Mesenchymal stem cell (in vitro differentiated cells and primary cell): ENCODE data around the gene SMC3.
A peak's percentile ranks its signal among the peaks of the same experiment; 100 is the strongest.
"Not testable (repeated sequence)": the region's sequence is repeated elsewhere in the genome, so short reads cannot be mapped to it uniquely, and the experiment has no call there.

Experiments
- DNase-seq: peaks from one replicate; pipeline ENCODE4 v3.0.0-alpha.2; 2013
- H2AFZ ChIP-seq: one replicate; pipeline ENCODE4 v1.6.1; 2013; ENCODE audit warnings: low read depth, mild to moderate bottlenecking, control low read depth, inconsistent platforms, low read length, moderate library complexity
- H2AK5ac ChIP-seq: 2 replicates; pipeline ENCODE4 v1.6.1; 2013; ENCODE audit warnings: low read length, moderate library complexity, mild to moderate bottlenecking, inconsistent platforms; ENCODE audit not compliant: severe bottlenecking
- H2BK120ac ChIP-seq: one replicate; pipeline ENCODE4 v1.6.1; 2013; ENCODE audit warnings: low read depth, mild to moderate bottlenecking, inconsistent platforms, low read length, moderate library complexity
- H2BK12ac ChIP-seq, 2 experiments: one replicate each; pipeline ENCODE4 v1.6.1; 2013; ENCODE audit warnings: inconsistent platforms in 2 of 2, low read length in 2 of 2, mild to moderate bottlenecking in 2 of 2, moderate library complexity in 2 of 2, control low read depth in 1 of 2
- H2BK15ac ChIP-seq: one replicate; pipeline ENCODE4 v1.6.1; 2013; ENCODE audit warnings: mild to moderate bottlenecking, low read depth, inconsistent platforms; ENCODE audit not compliant: poor library complexity, severe bottlenecking
- H2BK5ac ChIP-seq: 2 replicates; pipeline ENCODE4 v1.6.1; 2013; ENCODE audit warnings: low read depth, mild to moderate bottlenecking, low read length, control low read depth, inconsistent platforms; ENCODE audit not compliant: poor library complexity, severe bottlenecking
- H3K14ac ChIP-seq, 2 experiments: one replicate each; pipeline ENCODE4 v1.6.1; 2013; ENCODE audit warnings: inconsistent platforms in 2 of 2, low read length in 2 of 2, control low read depth in 1 of 2, mild to moderate bottlenecking in 1 of 2, moderate library complexity in 1 of 2
- H3K18ac ChIP-seq, 2 experiments: one replicate each; pipeline ENCODE4 v1.6.1; 2013; ENCODE audit warnings: inconsistent platforms in 2 of 2, low read length in 2 of 2, control low read depth in 1 of 2, low read depth in 1 of 2, mild to moderate bottlenecking in 1 of 2
- H3K23ac ChIP-seq, 2 experiments: one replicate each; pipeline ENCODE4 v1.6.1; 2013; ENCODE audit warnings: inconsistent platforms in 2 of 2, low read length in 2 of 2, mild to moderate bottlenecking in 2 of 2, moderate library complexity in 2 of 2, control low read depth in 1 of 2
- H3K27ac ChIP-seq: 2 replicates; pipeline ENCODE4 v1.5.1; 2013; ENCODE audit warnings: mild to moderate bottlenecking, moderate library complexity, low read length, control low read depth, inconsistent platforms; ENCODE audit not compliant: poor library complexity, severe bottlenecking
- H3K27me3 ChIP-seq, 2 experiments: 2 replicates each; pipeline versions ENCODE4 v1.6.1 to v1.7.0; 2013; ENCODE audit warnings: low read length in 2 of 2, mild to moderate bottlenecking in 2 of 2, moderate library complexity in 2 of 2, control low read depth in 1 of 2, inconsistent platforms in 1 of 2; ENCODE audit not compliant: control insufficient read depth in 1 of 2, insufficient read depth in 1 of 2
- H3K36me3 ChIP-seq, 2 experiments: 2 replicates each; pipeline versions ENCODE4 v1.6.1 to v1.7.0; 2013; ENCODE audit warnings: low read length in 2 of 2, control low read depth in 1 of 2, inconsistent platforms in 1 of 2, low read depth in 1 of 2, mild to moderate bottlenecking in 1 of 2; ENCODE audit not compliant: insufficient read depth in 2 of 2, control insufficient read depth in 1 of 2
- H3K4ac ChIP-seq, 2 experiments: one replicate each; pipeline ENCODE4 v1.6.1; 2013; ENCODE audit warnings: inconsistent platforms in 2 of 2, low read length in 2 of 2, mild to moderate bottlenecking in 2 of 2, moderate library complexity in 2 of 2, control low read depth in 1 of 2, low read depth in 1 of 2
- H3K4me1 ChIP-seq: 2 replicates; pipeline ENCODE4 v1.6.1; 2013; ENCODE audit warnings: low read depth, low read length, control low read depth; ENCODE audit not compliant: control insufficient read depth, insufficient read depth
- H3K4me2 ChIP-seq: 2 replicates; pipeline ENCODE4 v1.6.1; 2013; ENCODE audit warnings: low read length, mild to moderate bottlenecking, inconsistent platforms; ENCODE audit not compliant: poor library complexity, severe bottlenecking
- H3K4me3 ChIP-seq, 2 experiments: 2 replicates each; pipeline versions ENCODE4 v1.5.1 to v1.7.0; 2013; ENCODE audit warnings: low read length in 2 of 2, mild to moderate bottlenecking in 2 of 2, control low read depth in 1 of 2, low read depth in 1 of 2; ENCODE audit not compliant: insufficient read depth in 1 of 2
- H3K79me1 ChIP-seq: replicated peaks from 2 replicates; pipeline ENCODE4 v1.6.1; 2013; ENCODE audit warnings: mild to moderate bottlenecking, control low read depth, low read length, inconsistent platforms; ENCODE audit not compliant: poor library complexity, severe bottlenecking
- H3K9ac ChIP-seq: 2 replicates; pipeline ENCODE4 v1.7.0; 2013; ENCODE audit warnings: mild to moderate bottlenecking, low read length, moderate library complexity
- H3K9me3 ChIP-seq: 2 replicates; pipeline ENCODE4 v1.7.0; 2013; ENCODE audit warnings: mild to moderate bottlenecking, low read length; ENCODE audit not compliant: control insufficient read depth
- H4K8ac ChIP-seq: one replicate; pipeline ENCODE4 v1.6.1; 2013; ENCODE audit warnings: inconsistent platforms, mild to moderate bottlenecking, low read length, moderate library complexity
- H4K91ac ChIP-seq: one replicate; pipeline ENCODE4 v1.6.1; 2013; ENCODE audit warnings: mild to moderate bottlenecking, low read length, inconsistent platforms
- WGBS: methylation state at CpG from one replicate; pipeline ENCODE4 v1.1.7; 2013; ENCODE audit warnings: mixed read lengths; 5-methylcytosine and 5-hydroxymethylcytosine counted together

SMC3 gene

DNA sequence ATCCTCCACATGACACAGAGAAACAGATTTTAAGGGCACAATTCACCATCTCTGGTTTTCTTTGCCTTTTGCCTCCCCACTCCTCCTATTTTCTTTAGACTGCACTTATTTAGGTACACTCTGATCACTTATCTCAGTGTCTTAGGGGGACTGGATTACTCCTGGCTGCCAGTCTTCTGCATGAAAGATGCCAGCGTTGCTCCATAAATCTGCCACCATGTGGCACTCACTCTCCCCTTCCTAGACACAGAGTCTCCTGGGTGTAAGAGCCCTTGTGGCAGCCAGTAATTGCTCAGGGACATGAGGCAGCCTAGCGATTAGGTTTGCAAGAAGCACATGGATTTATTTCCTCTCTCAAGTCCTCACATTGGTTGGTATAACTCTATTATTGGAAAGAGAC is 42.1 kb downstream of the SMC3 start:
- WGBS, result 78% methylated on average over 1 of the region's 2 CpGs
- no peak overlapping the region for H4K91ac ChIP-seq

DNA sequence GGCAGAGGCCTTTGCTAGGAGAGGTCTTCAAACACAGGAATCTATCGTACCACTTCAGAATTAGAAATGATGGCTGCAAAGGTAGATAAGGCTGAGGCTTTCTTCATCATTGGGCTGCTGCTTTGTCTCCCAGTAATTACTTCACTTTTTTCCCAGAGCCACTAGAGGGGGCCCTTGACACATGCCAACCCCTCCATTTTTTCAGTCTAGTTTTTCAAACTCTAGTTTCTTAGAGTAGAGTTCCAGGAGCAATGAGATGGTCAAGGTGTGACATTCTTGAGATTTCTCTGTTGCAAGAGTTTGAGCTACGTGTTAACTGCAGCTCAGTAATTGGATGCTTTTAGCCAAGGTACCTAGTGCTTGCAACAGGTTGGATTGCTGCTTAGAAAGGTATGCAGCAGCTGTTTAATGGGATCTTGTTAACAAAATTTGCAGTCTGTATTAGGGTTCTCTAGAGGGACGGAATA is 42.8 kb downstream of the SMC3 start:
- Histone ChIP-seq H4K91ac (no peak overlapping the region), H2BK120ac (no peak overlapping the region), H3K9ac (no peak overlapping the region), H3K4ac (no peak overlapping the region), H2BK5ac (no peak overlapping the region), H2BK15ac (no peak overlapping the region), H2BK12ac (no peak overlapping the region), H3K36me3 (peaks cover 2 to 10% of the 10 kb centered on the region in 2 experiments), H3K14ac (no peak overlapping the region), H4K8ac (no peak overlapping the region), H3K9me3 (no peaks in the 10 kb centered on the region), H3K27ac (no peak overlapping the region), H2AFZ (no peak overlapping the region), H3K79me1 (no peaks in the 10 kb centered on the region), H3K4me1 (no peaks in the 10 kb centered on the region), H3K27me3 (peaks cover 0 to 22% of the 10 kb centered on the region in 2 experiments), H3K23ac (no peak overlapping the region), H2AK5ac (no peak overlapping the region), H3K4me2 (no peak overlapping the region), H3K18ac (no peak overlapping the region), H3K4me3 (no peak overlapping the region)
- 47% methylated on average over 2 of the region's 3 CpGs for WGBS
- DNase-seq, result peak; percentile 55

More for the DNA sequence above, 42.1 kb downstream of the SMC3 start:
- Histone ChIP-seq H2AFZ (no peak overlapping the region), H4K8ac (no peak overlapping the region), H3K14ac (no peak overlapping the region), H2BK15ac (no peak overlapping the region), H3K9ac (no peak overlapping the region), H2AK5ac (no peak overlapping the region), H2BK120ac (no peak overlapping the region), H3K36me3 (peaks cover 2 to 17% of the 10 kb centered on the region in 2 experiments), H3K79me1 (no peaks in the 10 kb centered on the region), H3K27ac (no peak overlapping the region), H3K4me2 (no peak overlapping the region), H3K4ac (no peak overlapping the region), H3K4me1 (no peaks in the 10 kb centered on the region), H3K18ac (no peak overlapping the region), H3K9me3 (no peaks in the 10 kb centered on the region), H3K4me3 (no peak overlapping the region), H3K23ac (no peak overlapping the region), H3K27me3 (peaks cover 0 to 22% of the 10 kb centered on the region in 2 experiments), H2BK5ac (no peak overlapping the region), H2BK12ac (no peak overlapping the region)
- DNase-seq, result no peak

DNA sequence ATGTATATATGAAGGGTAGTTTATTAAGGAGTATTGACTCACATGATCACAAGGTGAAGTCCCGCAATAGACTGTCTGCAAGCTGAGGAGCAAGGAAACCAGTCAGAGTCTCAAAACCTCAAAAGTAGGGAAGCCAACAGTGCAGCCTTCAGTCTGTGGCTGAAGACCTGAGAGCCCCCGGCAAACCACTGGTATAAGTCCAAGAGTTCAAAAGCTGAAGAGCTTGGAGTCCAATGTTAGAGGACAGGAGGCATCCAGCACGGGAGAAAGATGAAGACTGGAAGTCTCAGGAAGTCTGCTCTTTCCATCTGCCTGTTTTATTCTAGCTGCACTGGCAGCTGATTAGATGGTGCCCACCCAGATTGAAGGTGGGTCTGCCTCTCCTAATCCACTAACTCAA is 43.3 kb downstream of the SMC3 start:
- not testable (repeated sequence) for H3K9ac ChIP-seq, H3K36me3 ChIP-seq, H3K14ac ChIP-seq, H3K4me1 ChIP-seq, H2AFZ ChIP-seq, H3K79me1 ChIP-seq, H2AK5ac ChIP-seq, H2BK12ac ChIP-seq, H3K18ac ChIP-seq, H3K4ac ChIP-seq, H2BK120ac ChIP-seq, H2BK15ac ChIP-seq, H3K4me3 ChIP-seq, H3K27ac ChIP-seq, DNase-seq, H2BK5ac ChIP-seq, H3K4me2 ChIP-seq, H3K23ac ChIP-seq, H4K8ac ChIP-seq, H4K91ac ChIP-seq, H3K9me3 ChIP-seq
- H3K27me3 ChIP-seq, result peaks cover 0 to 22% of the 10 kb centered on the region in 2 experiments
- 89% methylated on average over 3 of the region's 3 CpGs for WGBS

DNA sequence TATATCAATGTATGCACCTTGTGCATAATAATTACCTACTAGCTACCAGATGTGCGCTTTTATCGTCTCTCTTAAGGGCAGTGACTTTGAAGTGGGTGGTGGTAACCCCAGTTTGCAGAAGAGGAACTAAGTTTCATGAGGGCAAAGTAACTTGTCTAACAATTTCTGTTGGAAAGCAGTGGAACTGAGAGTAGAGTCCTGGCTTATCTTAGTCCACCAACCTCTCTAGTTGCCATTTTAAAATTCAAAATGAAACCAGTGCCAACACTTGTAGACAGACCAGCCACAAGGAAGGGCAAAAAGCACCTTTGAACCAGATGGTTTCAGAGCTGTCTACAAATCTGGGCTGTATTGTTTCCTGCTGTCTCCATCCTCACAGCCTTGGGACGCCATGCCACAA is 44.6 kb downstream of the SMC3 start:
- H3K27ac ChIP-seq, result no peak overlapping the region
- no peak overlapping the region for H2BK120ac ChIP-seq
- WGBS, result 90% methylated on average over 3 of the region's 3 CpGs
- no peaks in the 10 kb centered on the region for H3K36me3 ChIP-seq
- peaks cover 0 to 22% of the 10 kb centered on the region in 2 experiments for H3K27me3 ChIP-seq
- H2AFZ ChIP-seq, result no peak overlapping the region
- H3K4me3 ChIP-seq, result no peak overlapping the region
- no peak overlapping the region for H4K8ac ChIP-seq
- H3K9ac ChIP-seq, result no peak overlapping the region
- no peak overlapping the region for H2BK15ac ChIP-seq
- no peak overlapping the region for H2BK12ac ChIP-seq
- H4K91ac ChIP-seq, result no peak overlapping the region
- H3K23ac ChIP-seq, result no peak overlapping the region
- no peaks in the 10 kb centered on the region for H3K4me1 ChIP-seq
- H2BK5ac ChIP-seq, result no peak overlapping the region
- H3K9me3 ChIP-seq, result no peaks in the 10 kb centered on the region
- no peaks in the 10 kb centered on the region for H3K79me1 ChIP-seq
- H2AK5ac ChIP-seq, result no peak overlapping the region
- no peak overlapping the region for H3K14ac ChIP-seq
- H3K18ac ChIP-seq, result no peak overlapping the region
- DNase-seq, result no peak
- H3K4me2 ChIP-seq, result no peak overlapping the region
- H3K4ac ChIP-seq, result no peak overlapping the region
